AG09319 (cell line): ENCODE results near the gene TXNDC8.

Experiments
- DNase-seq: peaks from one replicate; pipeline ENCODE4 v3.0.0-alpha.2; 2010; ENCODE audit warnings: low read depth; ENCODE audit errors: extremely low read depth
- TF ChIP-seq, protein P1 (sequence below): IDR thresholded peaks from 2 replicates; pipeline ENCODE4 v1.5.1; 2011; ENCODE audit warnings: low read depth, mild to moderate bottlenecking, inconsistent platforms, low read length, moderate library complexity

TXNDC8 gene

DNA sequence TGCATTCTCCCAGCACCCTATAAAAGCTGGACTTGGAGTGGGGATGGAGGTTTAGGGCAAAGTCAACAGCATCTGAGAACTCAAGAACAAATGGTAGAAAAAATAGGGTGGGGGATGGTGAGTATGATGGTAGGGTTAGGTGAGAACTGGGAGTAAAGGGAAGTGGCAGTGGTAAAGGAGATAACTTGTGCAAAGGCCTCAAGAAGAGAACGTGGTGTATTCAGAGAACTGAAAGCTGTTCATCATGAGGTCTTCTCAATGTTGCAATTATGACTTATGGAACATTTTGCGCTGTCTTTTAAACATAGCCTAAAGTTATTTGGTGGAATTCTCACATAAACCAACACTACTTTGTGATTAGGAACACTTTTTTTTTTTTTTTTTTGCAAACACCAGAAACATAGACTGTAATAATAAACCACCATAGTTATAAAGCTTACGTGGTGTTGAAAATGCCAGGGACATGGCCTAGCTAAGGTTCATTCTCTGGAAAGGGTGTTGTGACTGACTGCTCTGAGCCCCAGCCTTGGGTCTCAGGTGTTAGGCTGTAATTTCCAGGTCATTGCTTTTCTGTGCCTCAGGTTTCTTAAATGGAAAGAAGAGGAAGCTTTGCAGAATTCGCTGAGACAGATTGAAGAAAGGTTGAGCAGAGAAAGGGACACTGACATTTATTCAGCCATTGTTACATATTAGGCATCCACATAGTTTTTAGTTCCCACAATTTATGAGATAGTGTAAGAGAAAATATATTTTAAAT, 19.2 kb upstream of the TXNDC8 start:
- TF ChIP-seq, protein P1, sequence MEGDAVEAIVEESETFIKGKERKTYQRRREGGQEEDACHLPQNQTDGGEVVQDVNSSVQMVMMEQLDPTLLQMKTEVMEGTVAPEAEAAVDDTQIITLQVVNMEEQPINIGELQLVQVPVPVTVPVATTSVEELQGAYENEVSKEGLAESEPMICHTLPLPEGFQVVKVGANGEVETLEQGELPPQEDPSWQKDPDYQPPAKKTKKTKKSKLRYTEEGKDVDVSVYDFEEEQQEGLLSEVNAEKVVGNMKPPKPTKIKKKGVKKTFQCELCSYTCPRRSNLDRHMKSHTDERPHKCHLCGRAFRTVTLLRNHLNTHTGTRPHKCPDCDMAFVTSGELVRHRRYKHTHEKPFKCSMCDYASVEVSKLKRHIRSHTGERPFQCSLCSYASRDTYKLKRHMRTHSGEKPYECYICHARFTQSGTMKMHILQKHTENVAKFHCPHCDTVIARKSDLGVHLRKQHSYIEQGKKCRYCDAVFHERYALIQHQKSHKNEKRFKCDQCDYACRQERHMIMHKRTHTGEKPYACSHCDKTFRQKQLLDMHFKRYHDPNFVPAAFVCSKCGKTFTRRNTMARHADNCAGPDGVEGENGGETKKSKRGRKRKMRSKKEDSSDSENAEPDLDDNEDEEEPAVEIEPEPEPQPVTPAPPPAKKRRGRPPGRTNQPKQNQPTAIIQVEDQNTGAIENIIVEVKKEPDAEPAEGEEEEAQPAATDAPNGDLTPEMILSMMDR: no peak
- DNase-seq: no peak

DNA sequence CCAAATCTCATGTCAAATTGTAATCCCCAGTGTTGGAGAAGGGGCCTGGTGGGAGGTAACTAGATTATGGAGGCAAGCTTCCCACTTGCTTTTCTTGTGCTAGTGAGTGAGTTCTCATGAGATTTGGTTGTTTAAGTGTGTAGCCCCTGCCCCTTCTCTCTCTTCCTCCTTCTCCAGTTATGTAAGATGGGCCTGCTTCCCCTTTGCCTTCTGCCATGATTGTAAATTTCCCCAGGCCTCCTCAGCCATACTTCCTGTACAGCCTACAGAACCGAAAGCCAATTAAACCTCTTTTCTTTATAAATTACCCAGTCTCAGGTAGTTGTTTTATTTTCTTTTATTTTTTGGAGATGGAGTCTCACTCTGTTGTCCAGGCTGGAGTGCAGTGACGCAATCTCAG, 18.2 kb upstream of the TXNDC8 start:
- TF ChIP-seq, protein P1: no peak
- DNase-seq: no peak

DNA sequence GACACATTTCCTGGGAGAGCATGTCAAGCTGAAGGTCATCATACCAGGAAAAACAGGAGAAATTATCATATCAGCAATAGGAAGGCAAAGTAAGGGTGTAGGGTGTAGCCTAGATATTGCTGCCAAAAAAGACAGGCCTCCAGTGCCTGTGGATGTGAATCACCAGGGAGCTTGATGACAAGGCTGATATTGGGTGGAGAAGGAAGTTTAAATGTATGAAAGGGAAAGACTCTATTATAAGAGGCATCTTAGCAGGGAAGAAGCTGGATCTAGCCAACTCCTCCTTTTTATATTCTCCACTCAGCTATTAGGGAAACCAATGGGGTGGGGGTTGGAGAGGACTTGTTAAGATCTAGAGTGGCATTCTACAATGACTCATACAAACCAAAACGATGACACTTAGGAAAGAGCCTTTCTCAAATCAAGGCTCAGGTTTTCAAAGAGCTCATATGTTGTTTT, 13.4 kb upstream of the TXNDC8 start:
- DNase-seq: peak; percentile 48
- TF ChIP-seq, protein P1: no peak

- TF ChIP-seq, protein P1: no peak
Measured at GRCh38 chr9:110346325-110346724, 8.7 kb upstream of the TXNDC8 start.

GRCh38 chr9:110344821-110345220, 7.2 kb upstream of the TXNDC8 start:
- TF ChIP-seq, protein P1: no peak
- no peak for DNase-seq

More at GRCh38 chr9:110346325-110346724, 8.7 kb upstream of the TXNDC8 start:
- no peak for DNase-seq

DNA sequence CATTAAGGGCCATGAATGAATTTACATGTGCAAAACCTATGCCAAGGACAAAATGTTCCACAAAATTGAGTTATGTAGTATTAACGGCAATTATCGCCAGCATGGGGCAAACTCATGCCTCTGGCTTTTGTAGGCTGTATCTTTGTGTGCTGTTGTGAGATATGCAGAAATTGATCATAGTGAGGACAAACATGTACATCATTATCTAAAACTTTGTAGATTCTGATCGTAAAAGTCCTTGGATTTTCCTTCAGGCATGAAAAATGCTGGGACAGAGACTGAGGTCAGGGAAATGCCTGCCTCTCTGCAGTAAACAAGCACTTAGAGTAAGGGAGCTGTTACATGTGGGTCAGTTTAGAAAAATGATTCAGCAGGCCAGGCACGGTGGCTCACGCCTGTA, 5.9 kb upstream of the TXNDC8 start:
- TF ChIP-seq, protein P1: no peak
- DNase-seq: no peak

- TF ChIP-seq, protein P1: peak; percentile 33
- DNase-seq: no peak
Measured at GRCh38 chr9:110340306-110340705, 2.6 kb upstream of the TXNDC8 start.
